Measurements from ENCODE around the gene HACL1. TPM values are rescaled to one million over a fixed set of nuclear protein-coding genes. Genes with fewer than 3 reads are reported as not detected.

Gene HACL1
- total RNA-seq, 1 experiment from 2014 or later: 25.5 TPM

DNA sequence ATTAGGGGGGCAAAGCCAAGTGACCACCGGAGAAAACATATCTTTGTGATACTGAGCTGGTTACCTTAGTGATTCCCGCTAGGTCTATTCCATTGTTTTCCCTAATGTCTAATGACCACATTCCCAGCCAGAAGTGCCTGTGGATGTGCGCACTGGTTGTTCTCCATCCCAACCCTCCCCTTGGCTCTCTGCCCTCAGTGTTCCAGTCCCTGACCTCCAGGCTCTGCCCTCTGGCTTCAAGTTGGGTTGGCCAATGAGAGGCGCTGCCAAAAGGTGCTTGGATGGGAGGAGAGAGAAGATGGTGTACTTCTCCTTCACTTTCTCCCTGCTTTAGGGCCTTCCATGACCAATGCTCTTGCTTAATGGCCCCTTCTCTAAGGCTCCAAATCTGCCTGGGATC is 82.3 kb downstream of the HACL1 start:
- no peak overlapping the region for H2AFZ ChIP-seq (ENCODE audit: low read length)
- H3K4me1 ChIP-seq (ENCODE audit: insufficient read depth, low read length): no peaks in the 10 kb centered on the region
- H3K9me2 ChIP-seq (replicated peaks; ENCODE audit: low read length): no peaks in the 10 kb centered on the region
- DNase-seq (no peak), ATAC-seq (no peak)
- H3K27ac ChIP-seq (ENCODE audit: low read length): no peak overlapping the region
- ChIA-PET CTCF (no interaction called here), POLR2A (ENCODE audit: unreplicated experiment) (no interaction called here)
- no peak overlapping the region for H3K4me2 ChIP-seq (ENCODE audit: low read length)
- BruUV-seq (replicated peaks): no TSS peak
- no peak overlapping the region for H3K4me3 ChIP-seq (ENCODE audit: low read length)
- no peaks in the 10 kb centered on the region for H3K27me3 ChIP-seq (ENCODE audit: low read length)
- no peak overlapping the region for H3K9ac ChIP-seq (ENCODE audit: low read length)
- no peaks in the 10 kb centered on the region for H3K36me3 ChIP-seq (ENCODE audit: low read depth, low read length)
- TF ChIP-seq EZH2 (IDR thresholded peaks at IDR 0.05; ENCODE audit: low read length, unreplicated experiment): no peak
- TF ChIP-seq, protein P1, sequence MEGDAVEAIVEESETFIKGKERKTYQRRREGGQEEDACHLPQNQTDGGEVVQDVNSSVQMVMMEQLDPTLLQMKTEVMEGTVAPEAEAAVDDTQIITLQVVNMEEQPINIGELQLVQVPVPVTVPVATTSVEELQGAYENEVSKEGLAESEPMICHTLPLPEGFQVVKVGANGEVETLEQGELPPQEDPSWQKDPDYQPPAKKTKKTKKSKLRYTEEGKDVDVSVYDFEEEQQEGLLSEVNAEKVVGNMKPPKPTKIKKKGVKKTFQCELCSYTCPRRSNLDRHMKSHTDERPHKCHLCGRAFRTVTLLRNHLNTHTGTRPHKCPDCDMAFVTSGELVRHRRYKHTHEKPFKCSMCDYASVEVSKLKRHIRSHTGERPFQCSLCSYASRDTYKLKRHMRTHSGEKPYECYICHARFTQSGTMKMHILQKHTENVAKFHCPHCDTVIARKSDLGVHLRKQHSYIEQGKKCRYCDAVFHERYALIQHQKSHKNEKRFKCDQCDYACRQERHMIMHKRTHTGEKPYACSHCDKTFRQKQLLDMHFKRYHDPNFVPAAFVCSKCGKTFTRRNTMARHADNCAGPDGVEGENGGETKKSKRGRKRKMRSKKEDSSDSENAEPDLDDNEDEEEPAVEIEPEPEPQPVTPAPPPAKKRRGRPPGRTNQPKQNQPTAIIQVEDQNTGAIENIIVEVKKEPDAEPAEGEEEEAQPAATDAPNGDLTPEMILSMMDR (conservative IDR thresholded peaks at IDR 0.05; ENCODE audit: low read depth, low read length): no peak
- TF ChIP-seq EZH2phosphoT487 (IDR thresholded peaks at IDR 0.05; ENCODE audit: borderline replicate concordance, low read length): no peak
- intact Hi-C loops (cut with micrococcal nuclease): no loop called here
- H3K79me2 ChIP-seq (ENCODE audit: low read length): no peaks in the 10 kb centered on the region
- no peaks in the 10 kb centered on the region for H3F3A ChIP-seq (ENCODE audit: low read length, unreplicated experiment)
- no peaks in the 10 kb centered on the region for H3K9me3 ChIP-seq (ENCODE audit: low read length)
- H4K20me1 ChIP-seq (ENCODE audit: low read length): no peaks in the 10 kb centered on the region

DNA sequence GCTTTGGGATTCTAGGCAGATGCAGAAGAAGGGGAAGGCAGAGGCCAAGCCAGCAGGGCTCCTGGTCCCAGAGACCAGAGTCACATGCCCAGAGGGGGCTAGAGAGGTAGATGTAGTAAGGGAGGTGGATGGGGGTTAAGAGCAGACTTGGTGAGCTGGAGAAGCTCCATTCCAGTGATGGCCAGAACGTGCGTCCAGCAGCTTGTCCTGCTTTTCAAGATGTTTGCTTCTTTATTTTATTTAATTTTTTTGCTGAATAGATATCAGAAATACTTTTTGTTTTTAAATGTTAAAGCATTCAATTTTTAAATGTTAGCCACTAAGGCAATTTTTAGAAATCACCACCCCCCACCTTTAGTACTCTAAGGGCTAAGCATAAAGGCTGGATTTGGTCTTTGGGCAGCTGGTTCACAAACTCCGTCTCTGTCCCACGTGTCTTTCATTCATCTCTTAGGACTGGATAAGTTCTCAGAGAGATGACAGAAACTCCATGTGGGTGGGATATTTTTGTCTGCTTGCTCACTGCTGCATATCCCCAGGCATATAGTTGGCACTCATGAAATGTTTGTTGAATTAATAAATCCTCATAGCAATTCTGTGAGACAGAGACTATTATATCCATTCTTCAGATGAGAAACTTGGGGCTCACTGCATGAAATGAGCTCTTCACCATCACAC is 86.6 kb downstream of the HACL1 start:
- Histone ChIP-seq H3K27me3 (ENCODE audit: low read length) (0 out of 2 replicates have a peak, but pooled peaks cover 5% of the 10 kb centered on the region), H3K79me2 (ENCODE audit: low read length) (no peaks in the 10 kb centered on the region), H3K9me3 (ENCODE audit: low read length) (no peaks in the 10 kb centered on the region), H4K20me1 (ENCODE audit: low read length) (no peaks in the 10 kb centered on the region), H2AFZ (ENCODE audit: low read length) (no peak overlapping the region), H3K9ac (ENCODE audit: low read length) (no peak overlapping the region), H3K4me2 (ENCODE audit: low read length) (no peak overlapping the region), H3K4me3 (ENCODE audit: low read length) (no peak overlapping the region), H3K9me2 (replicated peaks; ENCODE audit: low read length) (no peaks in the 10 kb centered on the region), H3F3A (ENCODE audit: low read length, unreplicated experiment) (no peaks in the 10 kb centered on the region), H3K27ac (ENCODE audit: low read length) (no peak overlapping the region), H3K4me1 (ENCODE audit: insufficient read depth, low read length) (no peaks in the 10 kb centered on the region), H3K36me3 (ENCODE audit: low read depth, low read length) (no peaks in the 10 kb centered on the region)
- ChIA-PET POLR2A (ENCODE audit: unreplicated experiment) (no interaction called here), CTCF (no interaction called here)
- DNase-seq (no peak), ATAC-seq (no peak)
- TF ChIP-seq, protein P1 (conservative IDR thresholded peaks at IDR 0.05; ENCODE audit: low read depth, low read length): no peak
- TF ChIP-seq EZH2 (IDR thresholded peaks at IDR 0.05; ENCODE audit: low read length, unreplicated experiment) (no peak), EZH2phosphoT487 (IDR thresholded peaks at IDR 0.05; ENCODE audit: borderline replicate concordance, low read length) (no peak)
- intact Hi-C loops (cut with micrococcal nuclease): no loop called here
- no TSS peak for BruUV-seq (replicated peaks)

- Histone ChIP-seq H3K4me3 (ENCODE audit: low read length) (no peak overlapping the region), H3K4me2 (ENCODE audit: low read length) (no peak overlapping the region), H3K9me3 (ENCODE audit: low read length) (no peaks in the 10 kb centered on the region), H3K27me3 (ENCODE audit: low read length) (0 out of 2 replicates have a peak, but pooled peaks cover 5% of the 10 kb centered on the region), H3K9me2 (replicated peaks; ENCODE audit: low read length) (no peaks in the 10 kb centered on the region), H3F3A (ENCODE audit: low read length, unreplicated experiment) (no peaks in the 10 kb centered on the region), H3K27ac (ENCODE audit: low read length) (no peak overlapping the region), H4K20me1 (ENCODE audit: low read length) (no peaks in the 10 kb centered on the region), H3K4me1 (ENCODE audit: insufficient read depth, low read length) (no peaks in the 10 kb centered on the region), H3K79me2 (ENCODE audit: low read length) (no peaks in the 10 kb centered on the region), H3K36me3 (ENCODE audit: low read depth, low read length) (no peaks in the 10 kb centered on the region), H2AFZ (ENCODE audit: low read length) (no peak overlapping the region), H3K9ac (ENCODE audit: low read length) (no peak overlapping the region)
- ChIA-PET CTCF (no interaction called here), POLR2A (ENCODE audit: unreplicated experiment) (no interaction called here)
- BruUV-seq (replicated peaks): no TSS peak
- ATAC-seq (no peak), DNase-seq (no peak)
- no peak for TF ChIP-seq EZH2 (IDR thresholded peaks at IDR 0.05; ENCODE audit: low read length, unreplicated experiment)
- TF ChIP-seq, protein P1 (conservative IDR thresholded peaks at IDR 0.05; ENCODE audit: low read depth, low read length): no peak
- no peak for TF ChIP-seq EZH2phosphoT487 (IDR thresholded peaks at IDR 0.05; ENCODE audit: borderline replicate concordance, low read length)
- intact Hi-C loops (cut with micrococcal nuclease): no loop called here
Measured at GRCh38 chr3:15513810-15514662, 87.3 kb downstream of the HACL1 start.
